ENCODE measurements around the gene CPHXL.

The CPHXL gene

GRCh38 chr16:75701361-75701760, 24.9 kb downstream of the CPHXL start, which contains the start of gene DUXB:
TSS of gene DUXB (minus strand) at chr16:75701461. CDS start at chr16:75701418, 43 bp downstream.
- DNase-seq (ENCODE audit: low read depth) = no peak

- no peak for DNase-seq (ENCODE audit: low read depth)
Measured at GRCh38 chr16:75697571-75697970, 28.7 kb downstream of the CPHXL start.

- no peak for DNase-seq (ENCODE audit: low read depth)
Measured at GRCh38 chr16:75695708-75696107, 30.6 kb downstream of the CPHXL start.

GRCh38 chr16:75687361-75687760, 38.9 kb downstream of the CPHXL start:
- DNase-seq (ENCODE audit: low read depth) = no peak

- no peak for DNase-seq (ENCODE audit: low read depth)
Measured at GRCh38 chr16:75682308-75682707, 44.0 kb downstream of the CPHXL start.

GRCh38 chr16:75679366-75679765, 46.9 kb downstream of the CPHXL start:
- no peak for DNase-seq (ENCODE audit: low read depth)

GRCh38 chr16:75676909-75677308, 49.4 kb downstream of the CPHXL start, which contains the start of gene CPHXL2:
TSS of gene CPHXL2 (minus strand) at chr16:75677009. CDS start at chr16:75676999, 10 bp downstream.
- no peak for DNase-seq (ENCODE audit: low read depth)

- no peak for DNase-seq (ENCODE audit: low read depth)
Measured at GRCh38 chr16:75667503-75667902, 58.8 kb downstream of the CPHXL start.

Measured in stimulated activated CD4-positive, alpha-beta T cell treated with anti-CD3 and anti-CD28 coated beads, Interleukin-2, amount 100 ng/mL, for 4 hours (primary cell).